Neural cell (in vitro differentiated cells): ENCODE results near the gene INHA. TPM values are rescaled to one million over a fixed set of nuclear protein-coding genes. Genes with fewer than 3 reads are reported as not detected.

Experiments
- H2AFZ ChIP-seq: fragments of 200-600, 300-800 bp; sonication (generic), shearing (Covaris generic); 2 replicates; pipeline ENCODE4 v1.6.0; 2014; ENCODE audit warnings: low read depth, mild to moderate bottlenecking, antibody characterized with exemption, low read length, moderate library complexity
- H3F3A ChIP-seq: fragments of 200-600 bp; shearing (Covaris generic); 2 replicates; pipeline ENCODE4 v1.6.1; 2016; ENCODE audit warnings: mild to moderate bottlenecking, moderate library complexity, mixed read lengths, antibody characterized with exemption, low read length; ENCODE audit not compliant: insufficient read depth, poor library complexity, severe bottlenecking
- H3K27ac ChIP-seq: fragments of 200-600, 300-800 bp; sonication (generic), shearing (Covaris generic); 2 replicates; pipeline ENCODE4 v1.5.1; 2014; ENCODE audit warnings: mild to moderate bottlenecking, low read length, moderate library complexity
- H3K27me3 ChIP-seq: fragments of 300-800, 200-600 bp; sonication (generic), shearing (Covaris generic); 2 replicates; pipeline ENCODE4 v1.6.0; 2014; ENCODE audit warnings: mild to moderate bottlenecking, low read depth, low read length, moderate library complexity; ENCODE audit not compliant: insufficient read depth
- H3K36me3 ChIP-seq: fragments of 300-800, 200-600 bp; sonication (generic), shearing (Covaris generic); 2 replicates; pipeline ENCODE4 v1.5.1; 2014; ENCODE audit warnings: mild to moderate bottlenecking, antibody characterized with exemption, low read length, moderate library complexity; ENCODE audit not compliant: insufficient read depth
- H3K4me2 ChIP-seq: fragments of 300-800, 200-600 bp; sonication (generic), shearing (Covaris generic); 2 replicates; pipeline ENCODE4 v1.6.0; 2014; ENCODE audit warnings: mild to moderate bottlenecking, low read length
- H3K4me3 ChIP-seq: fragments of 300-800, 200-600 bp; sonication (generic), shearing (Covaris generic); 2 replicates; pipeline ENCODE4 v1.5.1; 2014; ENCODE audit warnings: mild to moderate bottlenecking, low read length, moderate library complexity
- H3K79me2 ChIP-seq: fragments of 200-600 bp; shearing (Covaris generic); replicated peaks from 2 replicates; pipeline ENCODE4 v1.6.0; 2014; ENCODE audit warnings: mild to moderate bottlenecking, low read length, moderate library complexity; ENCODE audit not compliant: insufficient read depth
- H3K9ac ChIP-seq: fragments of 300-800, 200-600 bp; sonication (generic), shearing (Covaris generic); 2 replicates; pipeline ENCODE4 v1.6.1; 2016; ENCODE audit warnings: mild to moderate bottlenecking, low read length, mixed read lengths
- H3K9me2 ChIP-seq: fragments of 200-600 bp; shearing (Covaris generic); 2 replicates; pipeline ENCODE4 v1.6.1; 2016; ENCODE audit warnings: mild to moderate bottlenecking, low read length, mixed read lengths; ENCODE audit not compliant: insufficient read depth
- H3K9me3 ChIP-seq: fragments of 200-600, 300-800 bp; sonication (generic), shearing (Covaris generic); 2 replicates; pipeline ENCODE4 v1.6.1; 2016; ENCODE audit warnings: mild to moderate bottlenecking, mixed run types, low read length, moderate library complexity, mixed read lengths
- H4K20me1 ChIP-seq: fragments of 200-600 bp; shearing (Covaris generic); 2 replicates; pipeline ENCODE4 v1.6.1; 2016; ENCODE audit warnings: mild to moderate bottlenecking, mixed run types; ENCODE audit not compliant: insufficient read depth
- CTCF ChIP-seq: fragments of 450-650 bp; IDR thresholded peaks from 2 replicates; pipeline ENCODE4 v1.5.1; 2014; ENCODE audit warnings: antibody characterized with exemption, mild to moderate bottlenecking, moderate library complexity; ENCODE audit not compliant: poor library complexity, severe bottlenecking
- EP300 ChIP-seq: fragments of 450-650 bp; conservative IDR thresholded peaks from 2 replicates; pipeline ENCODE4 v1.6.1; 2014; ENCODE audit warnings: antibody characterized with exemption, mild to moderate bottlenecking, moderate library complexity; ENCODE audit not compliant: poor library complexity, severe bottlenecking
- EZH2 ChIP-seq: fragments of 200-600, 300-800 bp; shearing (Covaris generic), sonication (generic); IDR thresholded peaks from 2 replicates; pipeline ENCODE4 v1.6.1; 2014; ENCODE audit warnings: antibody characterized with exemption, low read length, borderline replicate concordance, mild to moderate bottlenecking; ENCODE audit not compliant: insufficient read depth, poor library complexity, severe bottlenecking
- MXI1 ChIP-seq: fragments of 450-650 bp; conservative IDR thresholded peaks from 2 replicates; pipeline ENCODE4 v1.6.1; 2014; ENCODE audit warnings: antibody characterized with exemption, mild to moderate bottlenecking; ENCODE audit not compliant: poor library complexity, severe bottlenecking
- POLR2AphosphoS5 ChIP-seq: IDR thresholded peaks from 2 replicates; pipeline ENCODE4 v1.6.1; 2012
- RAD21 ChIP-seq: fragments of 450-650 bp; conservative IDR thresholded peaks from 2 replicates; pipeline ENCODE4 v1.6.1; 2014; ENCODE audit warnings: antibody characterized with exemption, mild to moderate bottlenecking, moderate library complexity
- REST ChIP-seq: IDR thresholded peaks from 2 replicates; pipeline ENCODE4 v1.6.1; 2012; ENCODE audit warnings: borderline replicate concordance
- SMC3 ChIP-seq: fragments of 450-650 bp; conservative IDR thresholded peaks from 2 replicates; pipeline ENCODE4 v1.6.1; 2014; ENCODE audit warnings: antibody characterized with exemption, mild to moderate bottlenecking, moderate library complexity; ENCODE audit not compliant: poor library complexity
- TAF1 ChIP-seq: IDR thresholded peaks from 2 replicates; pipeline ENCODE4 v1.6.1; 2012; ENCODE audit warnings: low read depth
- polyA plus RNA-seq: library from polyadenylated mRNA; depleted of rRNA; stranded (reverse); fragments of >200 nt; gene quantifications from 2 replicates; pipeline ENCODE4 v1.2.3, GENCODE V29; 2014

INHA gene
- polyA plus RNA-seq, 1 donor from 2014 or later, result 2.7 TPM

GRCh38 chr2:219559156-219559915 lies 12.8 kb upstream of the INHA start:
- H3K4me3 ChIP-seq, result no peak overlapping the region
- H3K9ac ChIP-seq, result no peak overlapping the region
- H3K9me3 ChIP-seq, result no peaks in the 10 kb centered on the region
- no peaks in the 10 kb centered on the region for H3F3A ChIP-seq
- H3K36me3 ChIP-seq, result no peaks in the 10 kb centered on the region
- no peak overlapping the region for H3K4me2 ChIP-seq
- no peaks in the 10 kb centered on the region for H4K20me1 ChIP-seq
- H3K27ac ChIP-seq, result no peak overlapping the region
- no peaks in the 10 kb centered on the region for H3K9me2 ChIP-seq
- TF ChIP-seq SMC3, result no peak
- TF ChIP-seq EZH2, result no peak
- TF ChIP-seq MXI1, result no peak
- no peak for TF ChIP-seq TAF1
- no peak for TF ChIP-seq POLR2AphosphoS5
- no peak for TF ChIP-seq RAD21
- no peak for TF ChIP-seq EP300
- no peak for TF ChIP-seq REST
- TF ChIP-seq CTCF, result no peak
- no peaks in the 10 kb centered on the region for H3K79me2 ChIP-seq
- no peaks in the 10 kb centered on the region for H3K27me3 ChIP-seq
- no peak overlapping the region for H2AFZ ChIP-seq

- H3K27me3 ChIP-seq, result no peaks in the 10 kb centered on the region
- no peak for TF ChIP-seq TAF1
- peak; percentile 26 for TF ChIP-seq CTCF
- H3K9me3 ChIP-seq, result no peaks in the 10 kb centered on the region
- H4K20me1 ChIP-seq, result no peaks in the 10 kb centered on the region
- no peak overlapping the region for H3K4me3 ChIP-seq
- H3K9me2 ChIP-seq, result no peaks in the 10 kb centered on the region
- H2AFZ ChIP-seq, result no peak overlapping the region
- no peaks in the 10 kb centered on the region for H3K36me3 ChIP-seq
- H3K79me2 ChIP-seq, result no peaks in the 10 kb centered on the region
- no peak overlapping the region for H3K4me2 ChIP-seq
- no peaks in the 10 kb centered on the region for H3F3A ChIP-seq
- H3K9ac ChIP-seq, result no peak overlapping the region
- H3K27ac ChIP-seq, result no peak overlapping the region
Observed at GRCh38 chr2:219560037-219560892, 11.8 kb upstream of the INHA start.
